ENCODE data around the gene NFE2L3. TPM values are rescaled to one million over a fixed set of nuclear protein-coding genes. Genes with fewer than 3 reads are reported as not detected.
"Not testable (repeated sequence)": the region's sequence is repeated elsewhere in the genome, so short reads cannot be mapped to it uniquely, and the experiment has no call there.

NFE2L3 gene
- total and polyA plus RNA-seq, 8 donors, result 1.2 to 10.3 (median 2.4) TPM

DNA sequence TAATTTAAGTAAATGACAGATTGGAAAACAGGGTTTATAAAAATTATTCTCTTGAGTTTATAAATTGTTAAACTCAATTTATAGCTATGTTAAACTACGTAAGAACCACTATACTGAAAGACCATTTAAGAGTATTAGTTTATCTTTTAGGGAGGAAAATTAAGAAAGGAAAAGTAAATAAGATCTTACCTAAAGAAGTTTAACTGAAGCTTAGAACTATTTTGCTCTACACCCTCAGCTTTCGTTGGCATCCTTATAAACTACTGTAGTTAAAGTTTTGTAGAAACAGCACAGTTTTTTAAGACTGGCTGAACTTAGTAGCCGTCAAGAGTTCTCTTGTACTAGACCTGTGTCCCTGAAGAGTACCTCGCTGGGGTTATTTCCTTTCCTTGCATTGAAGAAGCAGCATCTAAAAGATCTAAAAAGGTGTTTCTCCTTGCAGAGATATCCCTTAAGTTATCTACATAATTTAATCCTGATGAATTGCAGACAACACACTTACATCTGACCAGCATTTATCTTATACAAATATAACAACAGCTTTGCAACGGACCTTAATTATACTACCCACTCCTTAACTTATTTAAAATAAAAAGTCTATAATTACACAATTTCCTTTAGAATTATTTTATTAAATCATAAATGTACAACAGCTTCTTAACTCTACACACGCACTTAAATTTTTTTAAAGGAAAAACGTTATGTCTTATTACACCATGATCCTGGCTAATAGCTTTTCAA, 39.4 kb downstream of the NFE2L3 start:
- FAIRE-seq (no peak), DNase-seq (no peak), ATAC-seq (no peak)
- peaks cover 9 to 84% (median 47%) of the 10 kb centered on the region in 3 donors for H3K36me3 ChIP-seq
- peaks cover 30 to 70% (median 61%) of the 10 kb centered on the region in 3 donors for H3K4me1 ChIP-seq
- 70 to 74% methylated on average over 7 of the region's 7 CpGs for WGBS, 2 donors
- intact Hi-C loops (cut with DNase I), result no loop called here
- no peak overlapping the region for H3K27ac ChIP-seq
- H3K27me3 ChIP-seq, result no peaks in the 10 kb centered on the region
- no peaks in the 10 kb centered on the region for H3K9me3 ChIP-seq
- H3K4me3 ChIP-seq, result no peak overlapping the region
- TF ChIP-seq, protein P1, sequence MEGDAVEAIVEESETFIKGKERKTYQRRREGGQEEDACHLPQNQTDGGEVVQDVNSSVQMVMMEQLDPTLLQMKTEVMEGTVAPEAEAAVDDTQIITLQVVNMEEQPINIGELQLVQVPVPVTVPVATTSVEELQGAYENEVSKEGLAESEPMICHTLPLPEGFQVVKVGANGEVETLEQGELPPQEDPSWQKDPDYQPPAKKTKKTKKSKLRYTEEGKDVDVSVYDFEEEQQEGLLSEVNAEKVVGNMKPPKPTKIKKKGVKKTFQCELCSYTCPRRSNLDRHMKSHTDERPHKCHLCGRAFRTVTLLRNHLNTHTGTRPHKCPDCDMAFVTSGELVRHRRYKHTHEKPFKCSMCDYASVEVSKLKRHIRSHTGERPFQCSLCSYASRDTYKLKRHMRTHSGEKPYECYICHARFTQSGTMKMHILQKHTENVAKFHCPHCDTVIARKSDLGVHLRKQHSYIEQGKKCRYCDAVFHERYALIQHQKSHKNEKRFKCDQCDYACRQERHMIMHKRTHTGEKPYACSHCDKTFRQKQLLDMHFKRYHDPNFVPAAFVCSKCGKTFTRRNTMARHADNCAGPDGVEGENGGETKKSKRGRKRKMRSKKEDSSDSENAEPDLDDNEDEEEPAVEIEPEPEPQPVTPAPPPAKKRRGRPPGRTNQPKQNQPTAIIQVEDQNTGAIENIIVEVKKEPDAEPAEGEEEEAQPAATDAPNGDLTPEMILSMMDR (IDR thresholded peaks at IDR 0.05), result no peak

DNA sequence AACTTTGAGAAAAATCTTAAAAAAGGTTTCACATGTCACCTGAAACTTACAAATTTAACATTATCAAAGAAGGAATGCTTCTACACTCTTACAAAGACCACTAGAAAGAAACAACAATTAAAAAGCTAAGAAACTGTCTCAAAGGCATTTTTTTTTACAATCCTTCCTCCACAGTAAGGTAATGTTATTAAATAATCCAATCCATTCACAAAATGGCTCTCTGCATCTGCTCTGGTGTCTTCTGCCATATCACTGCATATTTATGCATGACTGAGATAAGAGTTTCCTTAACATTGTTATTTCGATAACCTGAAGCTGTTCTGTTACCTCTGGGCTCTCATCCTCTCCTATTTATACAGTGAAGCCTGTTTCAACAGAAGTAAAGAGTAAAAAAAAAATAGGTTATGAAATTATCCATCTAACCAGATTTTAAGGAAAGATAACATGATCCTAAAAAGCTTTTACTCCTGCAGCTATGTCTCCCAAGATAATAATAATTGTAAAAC, 40.0 kb downstream of the NFE2L3 start:
- intact Hi-C loops (cut with DNase I), result no loop called here
- no peak overlapping the region for H3K27ac ChIP-seq
- no peaks in the 10 kb centered on the region for H3K9me3 ChIP-seq
- 34 to 54% methylated on average over 1 of the region's 1 CpG for WGBS, 2 donors
- TF ChIP-seq, protein P1 (IDR thresholded peaks at IDR 0.05), result no peak
- no peak overlapping the region for H3K4me3 ChIP-seq
- peaks cover 9 to 90% (median 53%) of the 10 kb centered on the region in 3 donors for H3K36me3 ChIP-seq
- ATAC-seq (no peak), DNase-seq (no peak), FAIRE-seq (no peak)
- H3K4me1 ChIP-seq, result peaks cover 28 to 74% (median 65%) of the 10 kb centered on the region in 3 donors
- no peaks in the 10 kb centered on the region for H3K27me3 ChIP-seq

DNA sequence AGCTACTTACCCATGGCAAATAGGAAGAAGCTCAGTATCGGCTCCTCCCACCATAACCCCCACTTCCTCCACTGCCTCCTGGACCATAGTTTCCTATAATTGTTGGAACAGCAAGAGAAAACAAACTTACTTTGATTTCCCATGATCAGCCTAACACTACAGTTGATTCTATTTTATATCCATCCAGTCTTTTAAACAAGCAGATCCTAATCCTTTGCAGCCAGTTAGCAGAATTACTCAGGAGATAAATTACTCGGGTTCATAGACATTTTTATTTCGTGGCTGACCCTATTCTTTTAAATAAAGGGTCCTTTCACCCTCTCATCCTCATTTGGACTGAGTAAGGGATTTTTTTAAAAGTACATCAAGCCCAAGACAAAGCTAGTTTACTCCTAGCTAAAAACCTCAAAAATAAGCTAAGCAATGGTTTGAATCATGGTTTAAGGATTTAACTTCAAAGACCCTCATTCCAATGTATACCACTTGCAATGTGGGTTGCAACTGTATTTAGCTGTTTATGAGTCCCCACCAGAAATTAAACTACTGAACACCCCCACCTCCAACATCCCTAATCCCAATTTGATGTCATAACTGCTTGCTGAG, 40.6 kb downstream of the NFE2L3 start:
- no peak overlapping the region for H3K27ac ChIP-seq
- H3K4me3 ChIP-seq, result no peak overlapping the region
- intact Hi-C loops (cut with DNase I), result no loop called here
- no peak for ATAC-seq
- FAIRE-seq, result no peak
- WGBS, 2 donors, result 61 to 73% methylated on average over 3 of the region's 3 CpGs
- H3K9me3 ChIP-seq, result no peaks in the 10 kb centered on the region
- no peaks in the 10 kb centered on the region for H3K27me3 ChIP-seq
- TF ChIP-seq, protein P1 (IDR thresholded peaks at IDR 0.05), result no peak
- H3K36me3 ChIP-seq, result peaks cover 9 to 94% (median 58%) of the 10 kb centered on the region in 3 donors
- H3K4me1 ChIP-seq, result peaks cover 28 to 69% (median 63%) of the 10 kb centered on the region in 3 donors
- no peak for DNase-seq

DNA sequence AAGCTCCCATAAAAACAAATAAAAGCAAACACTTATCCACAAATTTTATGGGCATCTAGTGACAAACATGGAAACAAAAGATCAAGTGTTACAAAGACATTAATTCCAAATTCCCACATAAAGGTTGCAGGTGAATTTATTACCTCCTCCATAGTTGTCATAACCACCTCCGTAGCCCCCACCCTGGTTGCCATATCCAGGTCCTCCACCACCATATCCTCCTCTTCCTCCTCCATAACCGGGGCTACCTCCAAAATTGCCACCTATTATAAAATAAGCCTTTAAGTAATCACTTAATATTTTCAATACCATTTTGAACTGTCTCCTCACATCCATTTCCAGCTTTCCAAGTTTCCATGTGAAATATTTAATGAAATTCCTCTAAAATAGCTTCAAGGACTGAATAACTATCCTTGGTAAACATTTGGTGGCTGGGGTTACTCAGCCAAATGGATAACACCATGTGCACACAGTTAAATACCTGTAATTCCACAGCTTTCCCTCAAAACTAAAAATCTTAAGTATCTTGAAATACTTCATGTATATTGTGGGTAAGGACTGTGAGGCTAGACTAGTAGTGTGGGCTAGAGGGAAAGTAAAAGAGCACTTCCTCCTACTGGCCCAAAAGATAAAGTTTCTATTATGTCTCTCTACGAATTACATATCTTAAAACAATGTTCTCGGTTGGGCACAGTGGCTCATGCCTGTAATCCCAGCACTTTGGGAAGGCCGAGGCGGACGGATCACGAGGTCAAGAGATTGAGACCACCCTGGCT, 41.6 kb downstream of the NFE2L3 start:
- intact Hi-C loops (cut with DNase I), result no loop called here
- peaks cover 9 to 89% (median 54%) of the 10 kb centered on the region in 3 donors for H3K36me3 ChIP-seq
- TF ChIP-seq, protein P1 (IDR thresholded peaks at IDR 0.05), result no peak

DNA sequence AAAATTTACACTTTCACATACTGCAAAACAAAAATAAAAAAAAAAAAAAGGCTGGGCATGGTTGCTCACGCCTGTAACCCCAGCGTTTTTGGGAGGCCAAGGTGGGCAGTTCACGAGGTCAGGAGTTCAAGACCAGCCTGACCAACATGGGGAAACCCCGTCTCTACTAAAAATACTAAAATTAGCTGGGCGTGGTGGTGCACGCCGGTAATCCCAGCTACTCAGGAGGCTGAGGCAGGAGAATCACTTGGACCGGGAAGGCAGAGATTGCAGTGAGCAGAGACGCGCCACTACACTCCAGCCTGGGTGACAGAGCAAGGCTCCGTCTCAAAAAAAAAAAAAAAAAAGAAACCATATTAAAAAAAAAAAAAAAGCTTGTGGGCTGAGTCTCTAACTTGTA, 42.8 kb downstream of the NFE2L3 start:
- 45 to 69% methylated on average over 11 of the region's 11 CpGs for WGBS, 2 donors
- H3K27me3 ChIP-seq; ATAC-seq; H3K27ac ChIP-seq; FAIRE-seq; DNase-seq; intact Hi-C loops (cut with DNase I); H3K9me3 ChIP-seq: not testable (repeated sequence)
- peak overlapping the region in 1 of 4 donors; percentile 21 for H3K4me3 ChIP-seq
- peaks cover 9 to 77% (median 43%) of the 10 kb centered on the region in 3 donors for H3K36me3 ChIP-seq
- peaks cover 28 to 60% (median 58%) of the 10 kb centered on the region in 3 donors for H3K4me1 ChIP-seq

More for the DNA sequence above, 41.6 kb downstream of the NFE2L3 start:
- ATAC-seq, result peak in 3 of 4 donors; percentile 2 to 5 (median 4)
- no peak for DNase-seq
- Histone ChIP-seq H3K27ac (peak overlapping the region in 1 of 4 donors; percentile 18), H3K27me3 (no peaks in the 10 kb centered on the region), H3K4me1 (peaks cover 28 to 69% (median 63%) of the 10 kb centered on the region in 3 donors), H3K4me3 (peak overlapping the region in 1 of 4 donors; percentile 21), H3K9me3 (no peaks in the 10 kb centered on the region)
- FAIRE-seq, result no peak
- 53 to 66% methylated on average over 8 of the region's 8 CpGs for WGBS, 2 donors

All from pancreas (tissue), 10 donors.